Neural cell (in vitro differentiated cells): ENCODE results near the gene ATP6V1B1.

Experiments
- CTCF ChIP-seq: fragments of 450-650 bp; IDR thresholded peaks from 2 replicates; pipeline ENCODE4 v1.5.1; 2014; ENCODE audit warnings: antibody characterized with exemption, mild to moderate bottlenecking, moderate library complexity; ENCODE audit not compliant: poor library complexity, severe bottlenecking
- EP300 ChIP-seq: fragments of 450-650 bp; conservative IDR thresholded peaks from 2 replicates; pipeline ENCODE4 v1.6.1; 2014; ENCODE audit warnings: antibody characterized with exemption, mild to moderate bottlenecking, moderate library complexity; ENCODE audit not compliant: poor library complexity, severe bottlenecking
- EZH2 ChIP-seq: fragments of 200-600, 300-800 bp; shearing (Covaris generic), sonication (generic); IDR thresholded peaks from 2 replicates; pipeline ENCODE4 v1.6.1; 2014; ENCODE audit warnings: antibody characterized with exemption, low read length, borderline replicate concordance, mild to moderate bottlenecking; ENCODE audit not compliant: insufficient read depth, poor library complexity, severe bottlenecking
- MXI1 ChIP-seq: fragments of 450-650 bp; conservative IDR thresholded peaks from 2 replicates; pipeline ENCODE4 v1.6.1; 2014; ENCODE audit warnings: antibody characterized with exemption, mild to moderate bottlenecking; ENCODE audit not compliant: poor library complexity, severe bottlenecking
- POLR2AphosphoS5 ChIP-seq: IDR thresholded peaks from 2 replicates; pipeline ENCODE4 v1.6.1; 2012
- RAD21 ChIP-seq: fragments of 450-650 bp; conservative IDR thresholded peaks from 2 replicates; pipeline ENCODE4 v1.6.1; 2014; ENCODE audit warnings: antibody characterized with exemption, mild to moderate bottlenecking, moderate library complexity
- REST ChIP-seq: IDR thresholded peaks from 2 replicates; pipeline ENCODE4 v1.6.1; 2012; ENCODE audit warnings: borderline replicate concordance
- SMC3 ChIP-seq: fragments of 450-650 bp; conservative IDR thresholded peaks from 2 replicates; pipeline ENCODE4 v1.6.1; 2014; ENCODE audit warnings: antibody characterized with exemption, mild to moderate bottlenecking, moderate library complexity; ENCODE audit not compliant: poor library complexity

- TF ChIP-seq EZH2, result no peak
- TF ChIP-seq RAD21, result no peak
- no peak for TF ChIP-seq CTCF
- TF ChIP-seq REST, result no peak
- TF ChIP-seq SMC3, result no peak
- no peak for TF ChIP-seq MXI1
- no peak for TF ChIP-seq EP300
- no peak for TF ChIP-seq POLR2AphosphoS5
These were observed 12.2 kb upstream of the ATP6V1B1 start for GRCh38 chr2:70923378-70924015.
